ENCODE data around the gene GPRIN2.

DNA sequence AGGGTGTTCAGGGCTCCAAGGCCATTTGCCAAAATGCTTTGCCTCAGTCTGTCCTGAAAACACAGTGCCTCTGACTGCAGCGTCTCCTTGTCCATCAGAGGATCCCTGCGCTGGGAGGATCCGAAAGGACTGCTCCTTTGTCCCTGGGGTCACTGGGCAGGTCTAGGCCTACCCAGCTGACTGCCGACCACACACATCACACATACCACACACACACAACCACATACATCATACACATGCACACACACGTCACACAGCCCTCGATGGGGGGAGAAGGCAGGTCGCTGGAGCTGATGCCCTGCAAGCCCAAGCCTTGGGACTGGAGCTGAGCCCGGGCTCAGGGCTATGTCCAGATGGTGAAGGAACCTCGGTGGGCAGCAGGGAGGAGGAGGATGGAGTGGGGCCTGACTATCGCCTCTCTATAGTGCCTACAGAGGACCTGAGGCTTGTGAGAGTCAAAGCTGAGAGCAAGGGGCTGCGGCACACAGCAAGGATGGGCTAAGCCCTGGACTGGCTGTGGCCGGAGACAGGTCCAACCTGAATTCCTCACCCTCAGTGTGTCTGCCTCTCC lies 29.1 kb downstream of the GPRIN2 start:
- TF ChIP-seq, protein P1, sequence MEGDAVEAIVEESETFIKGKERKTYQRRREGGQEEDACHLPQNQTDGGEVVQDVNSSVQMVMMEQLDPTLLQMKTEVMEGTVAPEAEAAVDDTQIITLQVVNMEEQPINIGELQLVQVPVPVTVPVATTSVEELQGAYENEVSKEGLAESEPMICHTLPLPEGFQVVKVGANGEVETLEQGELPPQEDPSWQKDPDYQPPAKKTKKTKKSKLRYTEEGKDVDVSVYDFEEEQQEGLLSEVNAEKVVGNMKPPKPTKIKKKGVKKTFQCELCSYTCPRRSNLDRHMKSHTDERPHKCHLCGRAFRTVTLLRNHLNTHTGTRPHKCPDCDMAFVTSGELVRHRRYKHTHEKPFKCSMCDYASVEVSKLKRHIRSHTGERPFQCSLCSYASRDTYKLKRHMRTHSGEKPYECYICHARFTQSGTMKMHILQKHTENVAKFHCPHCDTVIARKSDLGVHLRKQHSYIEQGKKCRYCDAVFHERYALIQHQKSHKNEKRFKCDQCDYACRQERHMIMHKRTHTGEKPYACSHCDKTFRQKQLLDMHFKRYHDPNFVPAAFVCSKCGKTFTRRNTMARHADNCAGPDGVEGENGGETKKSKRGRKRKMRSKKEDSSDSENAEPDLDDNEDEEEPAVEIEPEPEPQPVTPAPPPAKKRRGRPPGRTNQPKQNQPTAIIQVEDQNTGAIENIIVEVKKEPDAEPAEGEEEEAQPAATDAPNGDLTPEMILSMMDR (conservative IDR thresholded peaks at IDR 0.05), result no peak
- TF ChIP-seq ZFX (IDR thresholded peaks at IDR 0.05), result no peak

All from C4-2B (cell line).